ENCODE measurements around the gene MESD.

The MESD gene

GRCh38 chr15:80989518-80990478 is at the start of gene MESD:
MESD (minus strand) TSS chr15:80989819; CDS start chr15:80989791, 28 bp downstream.
- TF ChIP-seq, protein P1, sequence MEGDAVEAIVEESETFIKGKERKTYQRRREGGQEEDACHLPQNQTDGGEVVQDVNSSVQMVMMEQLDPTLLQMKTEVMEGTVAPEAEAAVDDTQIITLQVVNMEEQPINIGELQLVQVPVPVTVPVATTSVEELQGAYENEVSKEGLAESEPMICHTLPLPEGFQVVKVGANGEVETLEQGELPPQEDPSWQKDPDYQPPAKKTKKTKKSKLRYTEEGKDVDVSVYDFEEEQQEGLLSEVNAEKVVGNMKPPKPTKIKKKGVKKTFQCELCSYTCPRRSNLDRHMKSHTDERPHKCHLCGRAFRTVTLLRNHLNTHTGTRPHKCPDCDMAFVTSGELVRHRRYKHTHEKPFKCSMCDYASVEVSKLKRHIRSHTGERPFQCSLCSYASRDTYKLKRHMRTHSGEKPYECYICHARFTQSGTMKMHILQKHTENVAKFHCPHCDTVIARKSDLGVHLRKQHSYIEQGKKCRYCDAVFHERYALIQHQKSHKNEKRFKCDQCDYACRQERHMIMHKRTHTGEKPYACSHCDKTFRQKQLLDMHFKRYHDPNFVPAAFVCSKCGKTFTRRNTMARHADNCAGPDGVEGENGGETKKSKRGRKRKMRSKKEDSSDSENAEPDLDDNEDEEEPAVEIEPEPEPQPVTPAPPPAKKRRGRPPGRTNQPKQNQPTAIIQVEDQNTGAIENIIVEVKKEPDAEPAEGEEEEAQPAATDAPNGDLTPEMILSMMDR (IDR thresholded peaks at IDR 0.05; ENCODE audit: extremely low read depth, missing control alignments) = no peak
- peak; percentile 97 for DNase-seq (ENCODE audit: low spot score)

DNA sequence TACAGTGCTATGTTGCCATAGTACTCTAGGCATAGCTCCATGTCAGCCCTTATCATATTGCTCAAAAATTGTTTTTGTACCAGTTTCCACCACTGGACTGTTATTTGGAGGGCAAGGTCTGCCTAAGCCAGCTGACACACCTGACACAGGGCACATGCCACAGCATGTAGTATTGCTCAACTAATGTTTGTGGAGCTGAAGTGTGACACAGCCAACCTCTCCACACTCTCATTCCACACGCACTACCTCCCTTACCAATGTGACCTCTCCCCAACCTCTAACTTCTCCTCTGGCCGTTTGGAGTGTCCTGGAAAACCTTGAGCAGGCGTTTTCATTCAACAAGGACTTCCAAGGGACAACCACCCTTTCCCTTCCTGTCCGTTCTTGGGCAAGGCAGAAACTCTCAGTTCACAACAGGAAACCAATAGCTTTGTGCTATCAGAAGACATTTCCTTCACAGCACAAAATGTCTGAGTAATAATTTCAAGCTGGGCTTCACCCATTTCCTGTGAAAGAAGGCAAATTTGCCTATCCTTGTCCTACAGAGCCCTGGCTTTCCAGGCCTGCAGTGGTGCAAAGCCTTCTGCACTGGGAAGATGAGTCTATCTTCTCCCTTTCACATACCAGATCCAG is 49.5 kb upstream of the MESD start:
- TF ChIP-seq, protein P1 (IDR thresholded peaks at IDR 0.05; ENCODE audit: extremely low read depth, missing control alignments) = no peak
- DNase-seq (ENCODE audit: low spot score) = no peak

- no peak for DNase-seq (ENCODE audit: low spot score)
- TF ChIP-seq, protein P1 (IDR thresholded peaks at IDR 0.05; ENCODE audit: extremely low read depth, missing control alignments) = no peak
Observed at GRCh38 chr15:81037952-81038743, 48.5 kb upstream of the MESD start.

DNA sequence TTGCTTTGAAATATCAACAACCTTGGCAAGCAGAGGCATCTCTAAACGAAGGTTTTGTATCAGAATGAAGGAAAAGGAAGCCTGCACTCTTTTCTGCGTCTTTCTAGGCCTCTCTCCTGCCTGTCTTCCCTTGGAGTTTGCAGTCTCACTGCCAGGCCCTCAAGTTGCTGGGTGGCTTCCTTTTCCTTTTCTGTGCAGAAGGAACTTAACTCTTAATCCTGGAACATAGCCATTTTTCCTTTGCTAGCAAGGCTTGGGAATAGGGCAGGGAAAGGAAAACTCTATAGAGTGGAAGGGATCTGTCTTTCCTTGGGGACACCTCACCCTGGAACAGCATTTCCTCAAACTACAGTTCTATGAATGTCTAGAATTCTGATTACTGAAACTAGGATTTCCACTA is 43.9 kb upstream of the MESD start:
- TF ChIP-seq, protein P1 (IDR thresholded peaks at IDR 0.05; ENCODE audit: extremely low read depth, missing control alignments) = no peak
- no peak for DNase-seq (ENCODE audit: low spot score)

DNA sequence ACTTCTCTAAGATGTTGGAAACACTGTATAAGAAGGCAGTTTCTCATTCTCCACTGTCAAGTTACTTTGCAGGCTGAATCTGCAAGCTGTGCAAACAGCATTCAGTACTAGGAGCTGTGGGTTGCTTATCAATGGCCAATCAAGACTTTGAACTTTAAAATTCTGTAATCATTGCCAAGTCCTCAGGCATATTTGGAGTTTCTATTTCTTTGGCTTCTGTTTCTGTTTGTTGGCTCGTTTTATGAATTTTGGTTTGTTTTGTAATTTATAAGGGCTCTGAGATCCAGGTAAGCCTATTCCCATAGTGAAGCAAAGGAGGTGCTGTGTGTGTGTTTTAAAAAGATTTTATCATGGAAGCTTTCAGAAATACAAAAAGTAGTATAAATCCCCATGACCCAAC is 43.2 kb upstream of the MESD start:
- TF ChIP-seq, protein P1 (IDR thresholded peaks at IDR 0.05; ENCODE audit: extremely low read depth, missing control alignments) = no peak
- DNase-seq (ENCODE audit: low spot score) = no peak

DNA sequence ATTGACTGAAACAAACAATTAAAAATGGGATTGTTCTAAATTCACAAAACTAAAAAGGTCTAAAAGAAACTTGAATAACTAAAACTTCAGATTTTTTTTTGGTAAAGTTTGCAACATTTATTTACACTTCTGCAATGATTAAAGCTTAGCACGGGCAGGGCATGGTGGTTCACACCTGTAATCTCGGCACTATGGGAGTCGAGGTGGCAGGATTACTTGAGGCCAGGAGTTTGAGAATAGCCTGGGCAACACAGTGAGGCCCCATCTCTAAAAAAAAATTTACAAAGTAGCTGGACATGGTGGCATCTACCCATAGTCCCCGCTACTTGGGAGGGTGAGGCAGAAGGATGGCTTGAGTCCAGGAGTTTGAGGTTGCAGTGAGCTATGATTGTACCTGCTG is 42.7 kb upstream of the MESD start:
- no peak for DNase-seq (ENCODE audit: low spot score)
- TF ChIP-seq, protein P1 (IDR thresholded peaks at IDR 0.05; ENCODE audit: extremely low read depth, missing control alignments) = no peak

All from GM20000 (cell line).